ENCODE data around the gene SEC24C. TPM values are rescaled to one million over a fixed set of nuclear protein-coding genes. Genes with fewer than 3 reads are reported as not detected.

Gene SEC24C
- total RNA-seq, 1 donor from 2014 or later, result 42.2 TPM

GRCh38 chr10:73800560-73801252 lies 56.5 kb downstream of the SEC24C start:
- Histone ChIP-seq H3K27me3 (ENCODE audit: low read depth) (no peaks in the 10 kb centered on the region), H3K4me1 (no peaks in the 10 kb centered on the region), H3K36me3 (peaks cover 100% of the 10 kb centered on the region), H3K4me3 (no peak overlapping the region), H3K27ac (replicated peaks) (no peak overlapping the region), H3K9me3 (replicated peaks) (no peaks in the 10 kb centered on the region)
- peak; percentile 12 for DNase-seq
- intact Hi-C loops (cut with micrococcal nuclease), result no loop called here
- TF ChIP-seq, protein P1, sequence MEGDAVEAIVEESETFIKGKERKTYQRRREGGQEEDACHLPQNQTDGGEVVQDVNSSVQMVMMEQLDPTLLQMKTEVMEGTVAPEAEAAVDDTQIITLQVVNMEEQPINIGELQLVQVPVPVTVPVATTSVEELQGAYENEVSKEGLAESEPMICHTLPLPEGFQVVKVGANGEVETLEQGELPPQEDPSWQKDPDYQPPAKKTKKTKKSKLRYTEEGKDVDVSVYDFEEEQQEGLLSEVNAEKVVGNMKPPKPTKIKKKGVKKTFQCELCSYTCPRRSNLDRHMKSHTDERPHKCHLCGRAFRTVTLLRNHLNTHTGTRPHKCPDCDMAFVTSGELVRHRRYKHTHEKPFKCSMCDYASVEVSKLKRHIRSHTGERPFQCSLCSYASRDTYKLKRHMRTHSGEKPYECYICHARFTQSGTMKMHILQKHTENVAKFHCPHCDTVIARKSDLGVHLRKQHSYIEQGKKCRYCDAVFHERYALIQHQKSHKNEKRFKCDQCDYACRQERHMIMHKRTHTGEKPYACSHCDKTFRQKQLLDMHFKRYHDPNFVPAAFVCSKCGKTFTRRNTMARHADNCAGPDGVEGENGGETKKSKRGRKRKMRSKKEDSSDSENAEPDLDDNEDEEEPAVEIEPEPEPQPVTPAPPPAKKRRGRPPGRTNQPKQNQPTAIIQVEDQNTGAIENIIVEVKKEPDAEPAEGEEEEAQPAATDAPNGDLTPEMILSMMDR (IDR thresholded peaks at IDR 0.05; ENCODE audit: borderline replicate concordance), result no peak

DNA sequence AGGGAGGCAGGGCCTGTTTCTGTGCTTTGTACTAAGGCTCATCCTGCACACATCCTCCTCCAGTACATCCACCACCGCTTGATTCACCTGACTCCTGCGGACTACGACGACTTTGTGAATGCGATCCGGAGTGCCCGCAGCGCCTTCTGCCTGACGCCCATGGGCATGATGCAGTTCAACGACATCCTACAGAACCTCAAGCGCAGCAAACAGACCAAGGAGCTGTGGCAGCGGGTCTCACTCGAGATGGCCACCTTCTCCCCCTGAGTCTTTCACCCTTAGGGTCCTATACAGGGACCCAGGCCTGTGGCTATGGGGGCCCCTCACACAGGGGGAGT lies 57.0 kb downstream of the SEC24C start:
- Histone ChIP-seq H3K27ac (replicated peaks) (no peak overlapping the region), H3K4me1 (no peaks in the 10 kb centered on the region), H3K36me3 (peaks cover 100% of the 10 kb centered on the region), H3K9me3 (replicated peaks) (no peaks in the 10 kb centered on the region), H3K27me3 (ENCODE audit: low read depth) (no peaks in the 10 kb centered on the region), H3K4me3 (no peak overlapping the region)
- no peak for DNase-seq
- TF ChIP-seq, protein P1 (IDR thresholded peaks at IDR 0.05; ENCODE audit: borderline replicate concordance), result no peak
- intact Hi-C loops (cut with micrococcal nuclease), result no loop called here

- Histone ChIP-seq H3K9me3 (replicated peaks) (no peaks in the 10 kb centered on the region), H3K4me3 (no peak overlapping the region), H3K36me3 (peaks cover 100% of the 10 kb centered on the region), H3K27ac (replicated peaks) (no peak overlapping the region), H3K27me3 (ENCODE audit: low read depth) (no peaks in the 10 kb centered on the region), H3K4me1 (peaks cover 10% of the 10 kb centered on the region)
- DNase-seq, result peak; percentile 5
- intact Hi-C loops (cut with micrococcal nuclease), result no loop called here
- TF ChIP-seq, protein P1 (IDR thresholded peaks at IDR 0.05; ENCODE audit: borderline replicate concordance), result no peak
These were observed 58.3 kb downstream of the SEC24C start for GRCh38 chr10:73802276-73802991.

DNA sequence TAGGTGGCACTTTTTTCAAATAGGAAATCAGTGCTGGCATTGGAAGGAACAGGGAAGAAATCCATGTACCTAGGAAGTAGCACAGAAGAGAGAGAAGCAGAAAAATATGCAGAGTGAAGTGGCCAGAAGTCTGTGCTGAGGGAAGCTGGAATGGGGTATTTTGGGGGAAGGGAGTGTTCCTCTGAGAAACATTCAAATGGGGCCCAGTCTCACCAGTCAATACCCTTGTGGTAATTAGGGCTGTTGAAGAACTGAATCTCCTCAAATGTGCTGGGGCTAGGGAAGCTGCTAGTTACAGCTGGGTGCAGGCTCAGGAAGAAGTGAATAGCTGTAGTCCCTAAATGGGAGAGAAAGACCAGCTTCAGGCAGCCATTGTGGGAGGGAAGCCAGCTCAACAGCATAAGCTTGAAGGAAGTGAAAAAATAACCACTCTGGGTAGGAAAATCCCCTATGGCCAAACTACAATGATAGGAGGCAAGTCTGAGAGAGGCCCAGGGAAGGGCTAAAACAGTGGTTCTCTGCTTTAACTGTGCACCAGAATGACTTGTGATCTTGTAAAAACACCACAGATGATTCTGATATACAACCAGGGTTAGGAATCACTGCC lies 59.6 kb downstream of the SEC24C start:
- no peak for DNase-seq
- Histone ChIP-seq H3K4me3 (no peak overlapping the region), H3K9me3 (replicated peaks) (no peaks in the 10 kb centered on the region), H3K27me3 (ENCODE audit: low read depth) (no peaks in the 10 kb centered on the region), H3K36me3 (peaks cover 100% of the 10 kb centered on the region), H3K27ac (replicated peaks) (peak overlapping the region; percentile 2), H3K4me1 (peaks cover 10% of the 10 kb centered on the region)
- intact Hi-C loops (cut with micrococcal nuclease), result no loop called here
- TF ChIP-seq, protein P1 (IDR thresholded peaks at IDR 0.05; ENCODE audit: borderline replicate concordance), result no peak

DNA sequence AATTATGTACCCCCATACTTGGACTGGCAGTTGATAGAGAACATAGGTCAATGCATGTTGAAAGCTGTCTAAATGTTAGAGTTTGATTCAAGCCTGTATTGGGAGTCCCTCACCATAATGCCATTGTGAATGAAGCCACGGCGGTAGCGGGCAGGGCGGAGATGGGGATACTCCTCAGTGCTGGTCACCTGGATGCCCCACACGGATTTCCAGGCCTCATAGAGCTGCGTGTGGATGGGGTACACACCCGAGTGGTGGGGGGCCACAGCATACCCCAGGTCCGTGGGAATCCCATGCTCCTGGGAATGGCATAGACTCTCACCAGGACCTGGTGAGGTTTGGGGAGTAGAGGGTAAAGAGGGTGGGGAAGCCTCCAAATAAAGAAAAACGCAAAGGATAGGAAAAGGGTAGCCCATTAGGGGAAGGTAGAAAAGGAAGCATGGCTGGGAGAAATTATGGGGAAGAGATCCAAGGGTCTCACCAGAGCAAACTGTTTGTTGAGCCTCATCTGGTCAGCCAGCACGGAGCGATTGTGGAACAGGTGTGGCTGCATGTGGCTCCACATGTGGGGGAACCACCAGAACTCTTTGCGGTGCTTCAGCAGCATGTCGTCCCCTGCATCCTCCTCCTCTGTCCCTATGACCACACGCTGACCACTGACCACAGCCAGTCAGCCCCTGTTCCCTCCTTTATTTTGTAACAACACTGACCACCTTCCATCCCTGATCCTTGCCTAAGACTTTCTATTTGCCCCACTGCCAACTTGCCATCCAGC lies 62.2 kb downstream of the SEC24C start:
- peaks cover 31% of the 10 kb centered on the region for H3K4me1 ChIP-seq
- no peaks in the 10 kb centered on the region for H3K27me3 ChIP-seq (ENCODE audit: low read depth)
- no peaks in the 10 kb centered on the region for H3K9me3 ChIP-seq (replicated peaks)
- intact Hi-C loops (cut with micrococcal nuclease), result no loop called here
- no peak overlapping the region for H3K4me3 ChIP-seq
- DNase-seq, result peak; percentile 0
- H3K36me3 ChIP-seq, result peaks cover 74% of the 10 kb centered on the region
- TF ChIP-seq, protein P1 (IDR thresholded peaks at IDR 0.05; ENCODE audit: borderline replicate concordance), result no peak
- H3K27ac ChIP-seq (replicated peaks), result no peak overlapping the region

Data from left ventricle myocardium inferior (tissue), 1 donor.